Activated CD4-positive, alpha-beta T cell treated with anti-CD3 and anti-CD28 coated beads, Interleukin-10, Interleukin-2, amounts not matched to agents 100 ng/mL and 50 ng/mL, durations not matched to agents 16 hours and 8 hours (primary cell): ENCODE measurements around the gene ARID1B.
A peak's percentile ranks its signal among the peaks of the same experiment; 100 is the strongest.

ENCODE experiments used
- DNase-seq: peaks from one replicate; pipeline ENCODE4 v3.0.0-alpha.2; 2020

ARID1B gene

GRCh38 chr6:156828280-156828703, 51.1 kb downstream of the ARID1B start:
- DNase-seq: peak; percentile 60

- no peak for DNase-seq
Observed at GRCh38 chr6:156830126-156830525, 52.9 kb downstream of the ARID1B start.

GRCh38 chr6:156832231-156832647, 55.1 kb downstream of the ARID1B start:
- DNase-seq: no peak

- DNase-seq: no peak
Observed at GRCh38 chr6:156832669-156833068, 55.5 kb downstream of the ARID1B start.

- DNase-seq: no peak
Observed at GRCh38 chr6:156833755-156834154, 56.6 kb downstream of the ARID1B start.

- DNase-seq: no peak
Observed at GRCh38 chr6:156839129-156839528, 62.0 kb downstream of the ARID1B start.

GRCh38 chr6:156839591-156840001, 62.4 kb downstream of the ARID1B start:
- DNase-seq: no peak

- DNase-seq: no peak
Observed at GRCh38 chr6:156840136-156840535, 63.0 kb downstream of the ARID1B start.

- DNase-seq: no peak
Observed at GRCh38 chr6:156840606-156841005, 63.4 kb downstream of the ARID1B start.

GRCh38 chr6:156841508-156841907, 64.3 kb downstream of the ARID1B start:
- DNase-seq: no peak

GRCh38 chr6:156842598-156843250, 65.5 kb downstream of the ARID1B start:
- no peak for DNase-seq

- no peak for DNase-seq
Observed at GRCh38 chr6:156844089-156844488, 66.9 kb downstream of the ARID1B start.

GRCh38 chr6:156845454-156846155, 68.4 kb downstream of the ARID1B start:
- DNase-seq: no peak

- no peak for DNase-seq
Observed at GRCh38 chr6:156846845-156847599, 69.8 kb downstream of the ARID1B start.

GRCh38 chr6:156848123-156848522, 70.9 kb downstream of the ARID1B start:
- no peak for DNase-seq

- DNase-seq: no peak
Observed at GRCh38 chr6:156848533-156848932, 71.4 kb downstream of the ARID1B start.

GRCh38 chr6:156849806-156850205, 72.6 kb downstream of the ARID1B start:
- no peak for DNase-seq

- no peak for DNase-seq
Observed at GRCh38 chr6:156850353-156850752, 73.2 kb downstream of the ARID1B start.

- no peak for DNase-seq
Observed at GRCh38 chr6:156851454-156851921, 74.3 kb downstream of the ARID1B start.

GRCh38 chr6:156852147-156852857, 75.1 kb downstream of the ARID1B start:
- no peak for DNase-seq

GRCh38 chr6:156852858-156853216, 75.7 kb downstream of the ARID1B start:
- DNase-seq: no peak

- DNase-seq: no peak
Observed at GRCh38 chr6:156853733-156854132, 76.6 kb downstream of the ARID1B start.
